A549 treated with AZD9567 at 1 μM for 4 hours (cell line): ENCODE results near the gene BCL7C. TPM values are rescaled to one million over a fixed set of nuclear protein-coding genes. Genes with fewer than 3 reads are reported as not detected.

Source experiments
- total RNA-seq: library from RNA; stranded (reverse); fragments of 200-300 nt; extraction: Qiagen RNA extraction; gene quantifications from 5 replicates; pipeline ENCODE4 v1.2.3, GENCODE V29; 2022; ENCODE audit not compliant: insufficient read depth

The BCL7C gene
- total RNA-seq, result 22.9 to 40.5 TPM (median 37.8 TPM) in 5 replicates

DNA sequence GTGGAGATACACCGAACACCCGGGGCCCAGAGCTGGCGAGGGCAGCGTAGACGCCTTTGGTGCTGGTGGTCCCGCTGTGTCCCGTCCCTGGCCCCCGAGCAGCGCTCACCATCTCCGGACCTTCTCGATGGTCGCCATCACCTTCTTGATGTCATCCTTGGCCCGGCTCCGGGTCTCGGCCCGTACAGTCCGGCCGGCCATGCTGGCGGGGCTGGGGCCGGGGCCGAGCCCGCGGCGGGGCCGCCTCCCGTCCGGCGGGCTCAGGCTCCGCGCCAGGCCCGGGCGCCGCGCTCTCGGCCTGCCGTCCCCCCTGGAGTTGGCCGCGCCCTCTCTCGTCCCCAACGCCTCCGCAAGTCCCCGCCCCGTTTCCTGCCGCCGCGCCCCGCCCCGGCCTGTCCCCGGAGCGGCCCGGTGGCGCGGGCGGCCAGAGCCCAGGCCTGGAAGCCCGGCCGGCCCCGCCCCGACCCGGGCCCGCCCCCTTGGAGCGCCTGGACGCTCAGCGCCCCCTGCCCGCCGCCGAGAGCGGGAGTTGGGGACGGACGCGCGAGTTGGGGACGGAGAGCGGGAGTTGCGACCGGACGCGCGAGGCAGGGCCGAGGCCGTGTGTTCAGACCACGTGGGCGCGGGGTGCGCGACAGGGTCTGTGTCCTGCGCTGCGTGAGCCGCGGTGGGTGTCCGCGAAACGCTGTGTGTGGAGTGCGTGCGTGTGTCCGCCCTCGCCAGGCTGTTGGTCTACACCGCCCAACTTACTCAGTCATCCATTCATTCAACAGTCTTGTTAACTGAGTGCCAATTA, at the start of gene BCL7C:
Gene BCL7C, minus strand, starts transcription at position 334 of the 796 bp plus-strand sequence. Its CDS starts 133 bp downstream, at position 201.

DNA sequence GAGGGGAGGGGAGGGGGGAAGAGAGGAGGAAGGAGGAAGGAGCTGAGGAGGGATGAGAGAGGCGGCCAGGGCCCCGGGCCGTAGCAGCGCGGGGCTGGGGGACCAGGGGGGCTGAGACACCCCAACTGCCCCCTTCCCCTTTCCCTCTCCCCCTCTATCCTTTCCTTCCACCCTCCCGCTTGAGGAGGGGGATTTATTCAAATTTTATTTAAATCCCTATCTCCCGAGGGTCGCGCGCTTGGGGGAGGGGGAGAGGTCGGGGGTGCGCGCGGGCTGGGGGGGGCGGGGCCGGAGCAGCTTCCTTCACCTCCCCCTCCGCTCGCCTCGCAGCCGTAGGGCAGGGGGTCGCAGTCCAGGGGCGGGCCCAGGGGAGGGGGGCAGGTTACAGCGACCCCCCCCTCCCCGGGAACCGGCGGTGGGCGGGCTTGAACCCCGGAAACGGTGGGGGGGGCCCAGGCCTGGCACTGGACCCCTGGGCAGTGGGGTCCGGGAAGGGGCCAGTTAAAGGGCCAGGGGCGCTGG, 29.7 kb upstream of the BCL7C start, which contains the start of gene FBXL19:
Gene FBXL19, plus strand, starts transcription at position 19 of the 522 bp plus-strand sequence. CDS start 2,183 bp downstream, outside the sequence.

DNA sequence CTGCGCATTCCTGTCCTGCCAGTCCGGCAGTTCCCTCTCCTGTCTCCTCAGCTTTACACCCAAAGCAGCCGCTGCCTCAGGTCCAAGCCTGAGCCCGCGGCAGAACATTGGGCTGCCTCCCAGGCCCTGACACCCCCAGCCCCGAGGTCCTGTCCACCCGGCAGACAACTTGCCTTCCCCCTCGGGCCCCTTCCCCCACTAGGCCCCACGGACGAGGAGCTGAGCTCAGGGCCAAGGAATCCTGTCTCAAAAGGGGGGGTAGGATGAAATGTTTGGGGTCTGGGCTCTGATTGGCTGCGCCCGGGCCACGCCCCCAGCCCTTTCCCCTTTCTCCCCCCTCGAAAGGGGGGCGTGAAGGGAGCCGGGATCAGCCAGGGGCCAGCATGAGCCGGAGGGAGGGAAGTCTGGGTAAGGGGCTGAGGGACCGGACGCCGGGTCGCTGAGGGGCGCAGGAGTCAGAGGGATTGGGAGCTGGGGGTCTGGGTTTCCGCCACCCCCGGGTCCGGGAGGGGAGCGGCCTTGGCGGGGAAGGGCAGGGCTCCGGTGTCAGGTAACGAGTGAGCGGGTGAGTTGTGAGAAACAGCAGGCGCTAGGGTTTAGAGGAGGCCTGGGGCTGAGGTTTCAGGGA, 2.5 kb upstream of the BCL7C start, which contains the start of gene CTF1:
Gene CTF1, plus strand, starts transcription at position 354 of the 628 bp plus-strand sequence. Its CDS starts 30 bp downstream, at position 384.

Other genes with a start within 250 kb of the BCL7C start
- 16.0 to 27.0 TPM (median 24.8 TPM) in 5 replicates for gene PRR14, start 243.1 kb downstream of the BCL7C start, total RNA-seq
- gene FBRS, start 235.6 kb downstream of the BCL7C start, total RNA-seq, result 24.2 to 42.2 TPM (median 40.4 TPM) in 5 replicates
- 9.8 to 26.9 TPM (median 22.2 TPM) in 5 replicates for gene SRCAP, start 194.9 kb downstream of the BCL7C start, total RNA-seq
- gene PHKG2, start 145.7 kb downstream of the BCL7C start, total RNA-seq, result 26.2 to 31.0 TPM (median 28.0 TPM) in 5 replicates
- gene CFAP119, start 132.0 kb downstream of the BCL7C start, total RNA-seq, result 8.6 to 12.1 TPM (median 9.6 TPM) in 5 replicates
- gene RNF40, start 131.8 kb downstream of the BCL7C start, total RNA-seq, result 66.4 to 85.2 TPM (median 79.5 TPM) in 5 replicates
- gene ZNF629, start 106.9 kb downstream of the BCL7C start, total RNA-seq, result 14.8 to 17.4 TPM (median 16.4 TPM) in 5 replicates
- gene CTF1, start 2.5 kb upstream of the BCL7C start, total RNA-seq, result 0.20 to 0.28 TPM (median 0.24 TPM) in 4 of 5 replicates, not detected in the other
- 14.3 to 18.2 TPM (median 15.7 TPM) in 5 replicates for gene FBXL19, start 29.5 kb upstream of the BCL7C start, total RNA-seq
- 5.9 to 14.1 TPM (median 13.6 TPM) in 5 replicates for gene ORAI3, start 55.0 kb upstream of the BCL7C start, total RNA-seq
- 16.6 to 21.1 TPM (median 20.3 TPM) in 5 replicates for gene SETD1A, start 63.7 kb upstream of the BCL7C start, total RNA-seq
- gene HSD3B7, start 91.1 kb upstream of the BCL7C start, total RNA-seq, result 11.6 to 13.5 TPM (median 13.2 TPM) in 5 replicates
- gene STX1B, start 116.6 kb upstream of the BCL7C start, total RNA-seq, result 1.4 to 3.9 TPM (median 1.5 TPM) in 5 replicates
- gene STX4, start 139.5 kb upstream of the BCL7C start, total RNA-seq, result 37.6 to 67.5 TPM (median 65.2 TPM) in 5 replicates
- 12.2 to 17.9 TPM (median 12.8 TPM) in 5 replicates for gene ZNF668, start 180.2 kb upstream of the BCL7C start, total RNA-seq
- gene ZNF646, start 180.3 kb upstream of the BCL7C start, total RNA-seq, result 8.1 to 11.5 TPM (median 10.2 TPM) in 5 replicates
- gene PRSS53, start 194.9 kb upstream of the BCL7C start, total RNA-seq, result 1.4 to 2.7 TPM (median 1.9 TPM) in 5 replicates
- 123 to 147 TPM (median 143 TPM) in 5 replicates for gene VKORC1, start 200.7 kb upstream of the BCL7C start, total RNA-seq
- gene BCKDK, start 214.3 kb upstream of the BCL7C start, total RNA-seq, result 35.0 to 53.3 TPM (median 49.3 TPM) in 5 replicates
- 31.2 to 51.7 TPM (median 46.9 TPM) in 5 replicates for gene KAT8, start 223.6 kb upstream of the BCL7C start, total RNA-seq
- gene PRSS8, start 241.7 kb upstream of the BCL7C start, total RNA-seq, result 0.52 to 0.95 TPM (median 0.65 TPM) in 4 of 5 replicates, not detected in the other